GM23248 (cell line): ENCODE results near the gene MRFAP1.

Source experiments
- EZH2 ChIP-seq: fragments of 200-600 bp; sonication (generic); IDR thresholded peaks from 2 replicates; pipeline ENCODE4 v1.6.1; 2018; ENCODE audit warnings: antibody characterized with exemption, mild to moderate bottlenecking; ENCODE audit not compliant: insufficient read depth, poor library complexity, severe bottlenecking
- EZH2phosphoT487 ChIP-seq: fragments of 200-600 bp; sonication (generic); IDR thresholded peaks from 2 replicates; pipeline ENCODE4 v1.6.1; 2018; ENCODE audit warnings: antibody characterized with exemption, moderate library complexity, mild to moderate bottlenecking, low read depth; ENCODE audit not compliant: insufficient read depth

- TF ChIP-seq EZH2 (no peak), EZH2phosphoT487 (no peak)
These were observed 882 bp downstream of the MRFAP1 start for GRCh38 chr4:6641164-6641970.
